Rectal smooth muscle tissue (tissue), 1 donor: ENCODE data around the gene SKAP1.
"Not testable (repeated sequence)": the region's sequence is repeated elsewhere in the genome, so short reads cannot be mapped to it uniquely, and the experiment has no call there.

Experiments
- H3K27ac ChIP-seq: one replicate; pipeline ENCODE4 v1.7.0; 2013; ENCODE audit warnings: low read depth, low read length, inconsistent platforms
- H3K27me3 ChIP-seq: one replicate; pipeline ENCODE4 v1.7.0; 2013; ENCODE audit warnings: low read length; ENCODE audit not compliant: control insufficient read depth, insufficient read depth
- H3K36me3 ChIP-seq: one replicate; pipeline ENCODE4 v1.7.0; 2013; ENCODE audit warnings: low read length; ENCODE audit not compliant: control insufficient read depth, insufficient read depth
- H3K4me1 ChIP-seq: one replicate; pipeline ENCODE4 v1.7.0; 2013; ENCODE audit warnings: low read length; ENCODE audit not compliant: control insufficient read depth, insufficient read depth
- H3K4me3 ChIP-seq: one replicate; pipeline ENCODE4 v1.7.0; 2013; ENCODE audit warnings: low read length
- H3K9ac ChIP-seq: one replicate; pipeline ENCODE4 v1.7.0; 2013; ENCODE audit warnings: low read length

The SKAP1 gene

DNA sequence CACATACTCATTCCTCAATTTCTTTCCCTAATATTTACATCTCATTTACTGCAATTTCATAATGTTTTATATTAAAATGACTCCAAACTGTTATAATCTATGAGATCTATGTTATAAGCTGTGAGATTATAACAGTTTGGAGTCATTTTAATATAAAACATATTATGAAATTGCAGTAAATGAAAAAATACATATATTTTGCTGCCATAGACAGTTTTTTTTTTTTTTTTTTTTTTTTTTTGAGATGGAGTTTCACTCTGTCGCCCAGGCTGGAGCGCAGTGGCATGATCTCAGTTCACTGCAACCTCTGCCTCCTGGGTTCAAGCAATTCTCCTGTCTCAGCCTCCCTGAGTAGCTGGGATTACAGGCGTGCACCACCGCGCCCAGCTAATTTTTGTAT is 180.0 kb downstream of the SKAP1 start:
- H3K4me1 ChIP-seq, H3K27me3 ChIP-seq, H3K4me3 ChIP-seq, H3K36me3 ChIP-seq, H3K27ac ChIP-seq, H3K9ac ChIP-seq: not testable (repeated sequence)

DNA sequence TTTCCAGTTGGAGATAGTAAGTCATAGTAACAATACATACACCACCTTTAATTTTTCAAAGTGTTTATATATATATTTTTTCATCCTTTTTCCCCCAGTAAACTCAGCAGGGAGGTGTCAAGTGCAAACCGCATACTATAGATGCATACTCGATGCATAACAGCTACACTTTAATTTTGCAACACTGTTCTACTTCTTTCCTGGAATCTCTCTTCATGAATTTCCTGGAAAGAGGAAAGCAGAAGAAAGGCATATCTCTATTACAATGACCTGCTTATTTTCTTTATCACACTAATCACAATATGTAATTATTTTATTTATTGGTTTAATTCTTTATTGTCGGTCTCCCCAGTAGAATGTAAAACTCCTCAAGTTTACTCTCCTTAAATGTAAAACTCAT is 182.4 kb downstream of the SKAP1 start:
- no peak overlapping the region for H3K9ac ChIP-seq
- H3K4me3 ChIP-seq, result no peak overlapping the region
- no peaks in the 10 kb centered on the region for H3K4me1 ChIP-seq
- no peak overlapping the region for H3K27ac ChIP-seq
- no peaks in the 10 kb centered on the region for H3K36me3 ChIP-seq
- no peaks in the 10 kb centered on the region for H3K27me3 ChIP-seq

DNA sequence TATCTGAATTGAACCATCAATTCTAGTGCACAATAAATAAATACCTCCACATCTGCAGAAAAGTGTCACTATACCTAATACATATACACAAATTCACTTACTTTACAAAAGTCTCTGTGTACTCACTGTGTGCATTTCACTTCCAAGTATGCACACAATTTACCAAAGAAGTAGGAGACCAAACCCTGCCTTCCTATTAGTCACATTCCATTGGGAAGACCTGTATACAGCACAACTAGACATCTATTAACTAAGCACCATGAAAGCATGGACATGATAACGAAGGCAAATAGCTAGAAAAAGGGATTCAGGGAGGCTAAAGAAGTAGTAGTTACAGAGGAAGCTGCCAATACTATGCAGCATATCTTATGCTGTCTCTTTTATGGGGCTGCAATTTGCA is 183.0 kb downstream of the SKAP1 start:
- Histone ChIP-seq H3K9ac (no peak overlapping the region), H3K4me1 (no peaks in the 10 kb centered on the region), H3K36me3 (no peaks in the 10 kb centered on the region), H3K27ac (no peak overlapping the region), H3K27me3 (no peaks in the 10 kb centered on the region), H3K4me3 (no peak overlapping the region)

GRCh38 chr17:48246612-48247011 is 183.4 kb downstream of the SKAP1 start:
- H3K27me3 ChIP-seq, result no peaks in the 10 kb centered on the region
- no peak overlapping the region for H3K9ac ChIP-seq
- no peaks in the 10 kb centered on the region for H3K4me1 ChIP-seq
- no peak overlapping the region for H3K27ac ChIP-seq
- H3K36me3 ChIP-seq, result no peaks in the 10 kb centered on the region
- H3K4me3 ChIP-seq, result no peak overlapping the region

GRCh38 chr17:48245465-48246033 is 184.5 kb downstream of the SKAP1 start:
- not testable (repeated sequence) for H3K4me3 ChIP-seq, H3K27me3 ChIP-seq, H3K9ac ChIP-seq, H3K36me3 ChIP-seq, H3K27ac ChIP-seq, H3K4me1 ChIP-seq

DNA sequence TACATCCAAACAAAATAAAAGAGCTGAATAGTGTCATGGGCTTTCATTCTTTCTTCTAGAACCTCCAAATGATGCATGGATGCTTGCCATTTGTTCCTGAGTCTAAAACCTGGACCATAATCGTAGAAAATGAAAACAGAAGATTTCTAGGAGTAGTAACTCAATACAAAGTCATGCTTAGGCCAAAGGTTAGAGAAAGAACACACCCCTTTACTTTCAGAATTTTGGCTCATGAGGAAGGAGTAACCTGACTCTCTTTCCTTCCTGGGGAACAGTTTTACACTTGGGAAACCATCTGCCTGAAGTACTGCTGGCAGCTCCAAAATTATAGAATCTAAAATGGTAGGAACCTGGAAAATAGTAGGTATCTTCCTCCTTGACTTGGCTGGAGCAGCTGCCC is 185.2 kb downstream of the SKAP1 start:
- Histone ChIP-seq H3K4me1 (peaks cover 7% of the 10 kb centered on the region), H3K27ac (no peak overlapping the region), H3K36me3 (no peaks in the 10 kb centered on the region), H3K4me3 (no peak overlapping the region), H3K9ac (no peak overlapping the region), H3K27me3 (no peaks in the 10 kb centered on the region)

- Histone ChIP-seq H3K9ac (no peak overlapping the region), H3K27ac (no peak overlapping the region), H3K4me1 (peaks cover 7% of the 10 kb centered on the region), H3K36me3 (no peaks in the 10 kb centered on the region), H3K4me3 (no peak overlapping the region), H3K27me3 (no peaks in the 10 kb centered on the region)
These were observed 185.8 kb downstream of the SKAP1 start for GRCh38 chr17:48244121-48244711.

DNA sequence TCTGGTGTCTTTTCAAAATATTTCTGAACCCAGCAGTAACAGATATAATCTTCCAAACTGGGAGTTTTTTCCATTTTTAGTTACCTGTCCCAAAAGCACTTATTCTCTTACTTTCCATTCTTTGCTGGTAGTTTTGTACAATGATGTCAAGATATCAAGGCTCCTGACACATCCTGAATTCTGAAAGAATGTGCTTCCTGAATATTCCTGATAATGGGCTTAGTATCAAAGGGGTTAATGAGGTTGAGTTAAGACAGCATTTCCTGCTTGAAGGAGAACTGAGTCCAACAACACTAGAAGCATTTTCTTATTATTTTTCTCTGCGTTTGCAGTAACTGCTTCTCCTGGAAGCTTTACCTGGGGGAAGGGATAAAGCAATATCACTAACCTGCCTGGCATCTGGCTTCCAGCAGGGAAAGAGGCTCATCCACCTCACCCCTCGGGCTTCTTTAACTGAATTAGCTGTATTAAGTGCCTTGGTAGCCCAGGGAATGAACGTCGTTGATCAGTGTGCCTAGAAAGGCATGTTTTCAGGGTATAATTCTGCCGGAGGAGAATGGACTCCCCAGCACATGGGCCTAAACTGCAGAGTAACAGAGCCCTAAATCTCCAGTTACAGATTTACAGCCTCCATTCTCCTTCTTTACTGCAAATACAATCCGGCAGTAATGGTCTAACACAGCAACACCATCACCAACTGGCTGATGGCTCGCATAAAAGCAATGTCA is 188.1 kb downstream of the SKAP1 start:
- Histone ChIP-seq H3K4me3 (no peak overlapping the region), H3K4me1 (peaks cover 7% of the 10 kb centered on the region), H3K27ac (no peak overlapping the region), H3K36me3 (no peaks in the 10 kb centered on the region), H3K27me3 (no peaks in the 10 kb centered on the region), H3K9ac (no peak overlapping the region)

DNA sequence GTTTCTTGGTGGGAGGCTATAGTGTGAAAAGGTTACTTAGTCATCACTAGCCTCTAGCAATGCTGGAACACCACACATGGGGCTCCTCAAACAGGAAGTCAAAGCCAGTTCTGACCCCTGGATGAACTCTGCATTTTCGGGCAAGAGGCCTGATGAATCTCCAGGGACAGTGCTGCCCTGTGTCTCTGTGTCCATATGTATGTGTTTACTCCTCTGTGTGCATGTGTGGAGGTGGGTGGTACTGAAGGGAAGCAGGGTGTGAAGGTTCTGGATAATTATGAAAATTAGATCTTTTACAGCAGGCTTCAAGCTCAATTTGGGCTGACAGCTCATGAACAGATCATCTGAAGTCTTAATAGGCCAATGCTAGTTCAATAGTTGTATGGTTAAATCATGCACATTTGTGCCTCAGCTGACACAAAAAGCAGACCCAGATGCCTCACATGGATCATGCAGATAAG is 188.9 kb downstream of the SKAP1 start:
- no peak overlapping the region for H3K9ac ChIP-seq
- no peak overlapping the region for H3K27ac ChIP-seq
- H3K4me3 ChIP-seq, result no peak overlapping the region
- H3K4me1 ChIP-seq, result peaks cover 7% of the 10 kb centered on the region
- no peaks in the 10 kb centered on the region for H3K27me3 ChIP-seq
- H3K36me3 ChIP-seq, result no peaks in the 10 kb centered on the region

GRCh38 chr17:48240562-48241130 is 189.4 kb downstream of the SKAP1 start:
- Histone ChIP-seq H3K36me3 (no peaks in the 10 kb centered on the region), H3K4me3 (no peak overlapping the region), H3K4me1 (peaks cover 7% of the 10 kb centered on the region), H3K9ac (no peak overlapping the region), H3K27me3 (no peaks in the 10 kb centered on the region), H3K27ac (no peak overlapping the region)

GRCh38 chr17:48240122-48240521 is 189.9 kb downstream of the SKAP1 start:
- H3K4me1 ChIP-seq, result peaks cover 7% of the 10 kb centered on the region
- no peak overlapping the region for H3K27ac ChIP-seq
- H3K27me3 ChIP-seq, result no peaks in the 10 kb centered on the region

DNA sequence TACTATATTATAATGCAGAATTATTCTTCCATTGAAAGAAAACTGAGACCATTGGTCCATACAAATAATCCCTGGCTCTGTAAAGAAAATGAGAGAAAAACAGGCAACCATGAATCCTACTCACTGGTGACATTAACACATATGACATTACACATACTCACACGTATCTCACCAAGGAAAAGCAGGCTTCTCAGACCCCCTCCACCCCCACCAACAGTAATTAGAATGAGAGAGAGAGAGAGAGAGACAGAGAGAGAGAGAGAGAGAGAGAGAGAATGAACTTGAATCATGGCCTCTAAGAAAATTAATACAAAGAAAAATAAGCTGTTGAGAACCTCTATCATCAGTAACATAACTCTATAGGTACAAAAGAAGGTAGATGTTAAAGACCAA is 190.4 kb downstream of the SKAP1 start:
- no peaks in the 10 kb centered on the region for H3K36me3 ChIP-seq
- peaks cover 7% of the 10 kb centered on the region for H3K4me1 ChIP-seq
- no peaks in the 10 kb centered on the region for H3K27me3 ChIP-seq
- no peak overlapping the region for H3K4me3 ChIP-seq
- no peak overlapping the region for H3K9ac ChIP-seq
- no peak overlapping the region for H3K27ac ChIP-seq

More at GRCh38 chr17:48240122-48240521, 189.9 kb downstream of the SKAP1 start:
- no peaks in the 10 kb centered on the region for H3K36me3 ChIP-seq
- H3K9ac ChIP-seq, result no peak overlapping the region
- H3K4me3 ChIP-seq, result no peak overlapping the region
